Endothelial cell of umbilical vein (primary cell): Measurements from ENCODE around the gene NDFIP1. TPM values are rescaled to one million over a fixed set of nuclear protein-coding genes. Genes with fewer than 3 reads are reported as not detected.

ENCODE experiments used
- BruUV-seq: library from RNA; stranded (reverse); fragments of 400-500 nt; replicated peaks from 2 replicates; lab custom pipeline; 2021; lab: Mats Ljungman, UMichigan
- CTCF ChIA-PET: fragments of 300-600, 350-600 bp; sonication (Branson Sonifier 250); formaldehyde crosslinking; loops from one replicate; lab custom pipeline; 2021; ENCODE audit warnings: antibody characterized with exemption, inconsistent platforms; lab: Charles Lee
- POLR2A ChIA-PET: fragments of 300-600, 350-600 bp; sonication (Branson Sonifier 250); formaldehyde crosslinking; loops from one replicate; lab custom pipeline; 2021; ENCODE audit warnings: antibody characterized with exemption, inconsistent platforms; lab: Charles Lee
- DNase-seq: peaks from one replicate; pipeline ENCODE4 v3.0.0-alpha.2; 2011; ENCODE audit warnings: low read depth, low spot score
- FAIRE-seq: peaks from 2 replicates; lab custom pipeline; 2011; peaks lifted over from hg19 to GRCh38; lab: Jason Lieb, UNC
- H2AFZ ChIP-seq: 2 replicates; pipeline ENCODE4 v1.6.0; 2012; ENCODE audit warnings: low read depth, low read length, control low read depth, inconsistent platforms
- H3K27ac ChIP-seq: 2 replicates; pipeline ENCODE4 v1.5.1; 2011; ENCODE audit warnings: low read depth, mild to moderate bottlenecking, control low read depth, low read length, moderate library complexity; ENCODE audit not compliant: insufficient read depth
- H3K27me3 ChIP-seq, 2 experiments: 2 replicates each; pipeline versions ENCODE4 v1.6.0 to v1.6.1; 2011; ENCODE audit warnings: low read length in 2 of 2, mixed read lengths in 1 of 2; ENCODE audit not compliant: control insufficient read depth in 2 of 2, insufficient read depth in 2 of 2
- H3K36me3 ChIP-seq, 2 experiments: 2 replicates in 1 of 2; 3 replicates in 1 of 2; pipeline ENCODE4 v1.5.1; 2011; ENCODE audit warnings: low read length in 2 of 2, mild to moderate bottlenecking in 1 of 2, moderate library complexity in 1 of 2; ENCODE audit not compliant: control insufficient read depth in 2 of 2, insufficient read depth in 2 of 2; ENCODE audit errors: extremely low read depth in 1 of 2
- H3K4me1 ChIP-seq: 3 replicates; pipeline ENCODE4 v1.5.1; 2011; ENCODE audit warnings: mild to moderate bottlenecking, low read length; ENCODE audit not compliant: control insufficient read depth, insufficient read depth; ENCODE audit errors: extremely low read depth
- H3K4me2 ChIP-seq: 2 replicates; pipeline ENCODE4 v1.6.1; 2011; ENCODE audit warnings: low read length, control low read depth, mixed read lengths; ENCODE audit not compliant: insufficient read depth
- H3K4me3 ChIP-seq, 3 experiments: fragments of 200-600 bp in 1 of 3; sonication (generic), shearing (Covaris generic) in 1 of 3; replicated peaks in 1 of 3; 2 replicates each; pipeline ENCODE4 v1.5.1; 2011 to 2016; ENCODE audit warnings: control low read depth in 3 of 3, low read length in 3 of 3, mild to moderate bottlenecking in 2 of 3, inconsistent platforms in 1 of 3, low read depth in 1 of 3, moderate library complexity in 1 of 3; ENCODE audit not compliant: insufficient read depth in 1 of 3
- H3K79me2 ChIP-seq: 2 replicates; pipeline ENCODE4 v1.6.0; 2012; ENCODE audit warnings: low read length, inconsistent platforms; ENCODE audit not compliant: control insufficient read depth, insufficient read depth
- H3K9ac ChIP-seq: replicated peaks from 2 replicates; pipeline ENCODE3; 2011; ENCODE audit warnings: low read length, control low read depth; ENCODE audit not compliant: insufficient read depth; ENCODE audit errors: extremely low read depth
- H3K9me1 ChIP-seq: replicated peaks from 3 replicates; pipeline ENCODE4 v1.6.0; 2011; ENCODE audit warnings: mild to moderate bottlenecking, low read length; ENCODE audit not compliant: control insufficient read depth, insufficient read depth; ENCODE audit errors: extremely low read depth
- H3K9me3 ChIP-seq: replicated peaks from 2 replicates; pipeline ENCODE4 v1.5.1; 2012; ENCODE audit warnings: low read length, inconsistent platforms; ENCODE audit not compliant: control insufficient read depth, insufficient read depth
- H4K20me1 ChIP-seq: replicated peaks from 2 replicates; pipeline ENCODE3; 2011; ENCODE audit warnings: mild to moderate bottlenecking, low read length; ENCODE audit not compliant: control insufficient read depth, insufficient read depth; ENCODE audit errors: extremely low read depth
- CTCF ChIP-seq, 2 donors: IDR thresholded peaks; 1 replicate in 1 of 2; 2 replicates in 1 of 2; pipeline ENCODE4 v1.5.1; 2011; ENCODE audit warnings: low read length in 2 of 2, mild to moderate bottlenecking in 2 of 2, moderate library complexity in 2 of 2, control low read depth in 1 of 2, inconsistent platforms in 1 of 2, low read depth in 1 of 2; ENCODE audit not compliant: insufficient read depth in 1 of 2; ENCODE audit errors: extremely low read depth in 1 of 2
- EZH2 ChIP-seq: IDR thresholded peaks from 2 replicates; pipeline ENCODE4 v1.6.1; 2012; ENCODE audit warnings: borderline replicate concordance, low read depth, mild to moderate bottlenecking, moderate library complexity, low read length, inconsistent platforms; ENCODE audit not compliant: severe bottlenecking
- FOS ChIP-seq: IDR thresholded peaks from 2 replicates; pipeline ENCODE4 v1.6.1; 2011; ENCODE audit warnings: mild to moderate bottlenecking, low read length, moderate library complexity, borderline replicate concordance; ENCODE audit not compliant: insufficient read depth
- GATA2 ChIP-seq: IDR thresholded peaks from 2 replicates; pipeline ENCODE4 v1.7.0; 2011; ENCODE audit warnings: low read depth, mild to moderate bottlenecking, moderate library complexity, mixed read lengths, low read length; ENCODE audit not compliant: insufficient read length, insufficient read depth
- JUN ChIP-seq: IDR thresholded peaks from 2 replicates; pipeline ENCODE4 v1.6.1; 2011; ENCODE audit warnings: borderline replicate concordance, low read depth; ENCODE audit not compliant: insufficient read length, insufficient read depth
- MAX ChIP-seq: IDR thresholded peaks from 2 replicates; pipeline ENCODE4 v1.6.1; 2011; ENCODE audit not compliant: insufficient read depth, insufficient read length
- MYC ChIP-seq: IDR thresholded peaks from one replicate; pipeline ENCODE4 v1.6.1; 2011; ENCODE audit warnings: mild to moderate bottlenecking, low read depth, low read length
- POLR2A ChIP-seq: IDR thresholded peaks from 2 replicates; pipeline ENCODE4 v1.6.1; 2012; ENCODE audit warnings: low read depth, mild to moderate bottlenecking, control low read depth, low read length
- POLR2AphosphoS5 ChIP-seq: IDR thresholded peaks from 2 replicates; pipeline ENCODE4 v1.6.1; 2012; ENCODE audit warnings: low read depth, mild to moderate bottlenecking, control low read depth, low read length, moderate library complexity; ENCODE audit not compliant: insufficient read depth
- dilution Hi-C: fragments of 300-500 bp; cut with MboI; formaldehyde crosslinking; loops from one replicate; pipeline ENCODE4 v1.15.0; 2019; ENCODE audit warnings: low sequenced_read_pairs; ENCODE audit not compliant: extremely low pct_ligation_motif_present
- intact Hi-C: fragments of 100-400 bp; cut with micrococcal nuclease; formaldehyde crosslinking; loops from one replicate; pipeline ENCODE4 v1.10.0; 2022
- polyA plus RNA-seq, 4 experiments: library from polyadenylated mRNA; depleted of rRNA in 3 of 4; stranded (reverse) in 3 of 4; unstranded in 1 of 4; fragments of >200 nt; gene quantifications; 2 replicates each; pipeline versions ENCODE4 v1.2.1 to v1.2.3, GENCODE V29; 2011 to 2012; ENCODE audit warnings: missing spikeins in 1 of 4
- total RNA-seq: library from RNA; stranded (reverse); gene quantifications from 2 replicates; pipeline ENCODE4 v1.2.3, GENCODE V29; 2021

Gene NDFIP1
- total and polyA plus RNA-seq, 2 donors (not counting 3 experiments of a cell fraction or from before 2014, with no cell fraction given): 12.3 to 42.6 TPM

GRCh38 chr5:142134331-142135010, 25.9 kb downstream of the NDFIP1 start:
- FAIRE-seq (no peak), DNase-seq (no peak)
- H3K27me3 ChIP-seq: no peaks in the 10 kb centered on the region
- H3K36me3 ChIP-seq: peaks cover 2% of the 10 kb centered on the region in 2 experiments
- peaks cover 11% of the 10 kb centered on the region for H3K79me2 ChIP-seq
- no peak for TF ChIP-seq MYC
- no peak for TF ChIP-seq EZH2
- TF ChIP-seq FOS: no peak
- no peak for TF ChIP-seq GATA2
- TF ChIP-seq POLR2AphosphoS5: no peak
- no peak for TF ChIP-seq JUN
- no peak for TF ChIP-seq POLR2A
- no peak for TF ChIP-seq CTCF (IDR thresholded peaks at IDR 0.05; ENCODE audit: extremely low read depth in 1 of 2, insufficient read depth in 1 of 2, low read depth in 1 of 2, low read length in 2 of 2)
- TF ChIP-seq MAX: no peak
- H4K20me1 ChIP-seq: peaks cover 2% of the 10 kb centered on the region
- POLR2A ChIA-PET: no interaction called here
- no peak overlapping the region for H3K4me2 ChIP-seq
- H3K27ac ChIP-seq: no peak overlapping the region
- no peaks in the 10 kb centered on the region for H3K9me1 ChIP-seq
- intact Hi-C loops (no loop called here), dilution Hi-C loops (loop anchor here (25.0 kb wide), 1 partner anchor 147 kb away; no protein-coding TSS in a partner anchor)
- no peak overlapping the region for H3K9ac ChIP-seq
- no TSS peak for BruUV-seq
- no peak overlapping the region for H3K4me3 ChIP-seq
- CTCF ChIA-PET: interaction anchor here (0.7 to 1.8 kb wide), 3 partner anchors 9 to 123 kb away, joined by 3 to 8 read pairs (median 3); no protein-coding TSS in a partner anchor
- H3K9me3 ChIP-seq: no peaks in the 10 kb centered on the region
- H2AFZ ChIP-seq: no peak overlapping the region
- no peaks in the 10 kb centered on the region for H3K4me1 ChIP-seq
